Lower leg skin (tissue), 4 donors: ENCODE measurements around the gene RNF39. TPM values are rescaled to one million over a fixed set of nuclear protein-coding genes. Genes with fewer than 3 reads are reported as not detected.

Experiments used
- DNase-seq, 2 donors: peaks; one replicate each; pipeline ENCODE4 v3.0.0-alpha.2; 2019; ENCODE audit warnings: low spot score in 2 of 2
- H3K4me3 ChIP-seq: fragments of 200-600 bp; sonication (generic); 2 replicates; pipeline ENCODE4 v1.5.1; 2017; ENCODE audit warnings: mild to moderate bottlenecking, low read depth; ENCODE audit not compliant: poor library complexity, severe bottlenecking
- CTCF ChIP-seq, 3 donors: fragments of 450-650 bp; IDR thresholded peaks; one replicate each; pipeline ENCODE4 v1.5.1; 2016; ENCODE audit warnings: antibody characterized with exemption in 3 of 3, mild to moderate bottlenecking in 3 of 3, moderate library complexity in 2 of 3
- POLR2A ChIP-seq, 2 donors: fragments of 450-650 bp; IDR thresholded peaks; one replicate each; pipeline ENCODE4 v1.6.1; 2016 to 2017; ENCODE audit warnings: antibody characterized with exemption in 2 of 2, mild to moderate bottlenecking in 1 of 2, moderate library complexity in 1 of 2
- WGBS, 2 donors: methylation state at CpG; one replicate each; pipeline ENCODE4 v1.1.5; 2018; 5-methylcytosine and 5-hydroxymethylcytosine counted together
- intact Hi-C: fragments of 100-400 bp; cut with DNase I; formaldehyde crosslinking; loops from one replicate; pipeline ENCODE4 v1.15.0; 2023; ENCODE audit warnings: low total_unique reads
- total RNA-seq, 4 donors: library from RNA; depleted of rRNA; stranded (reverse); fragments of >200 nt; gene quantifications; one replicate each; pipeline ENCODE4 v1.1.0, GENCODE V29; 2016

RNF39 gene
- total RNA-seq, 4 donors from 2014 or later = 96.9 to 113 (median 108) TPM

- no peak overlapping the region for H3K4me3 ChIP-seq
- WGBS, 2 donors = 39 to 47% methylated on average over 8 of the region's 8 CpGs
- no peak for DNase-seq
- TF ChIP-seq CTCF (IDR thresholded peaks at IDR 0.05) (no peak), POLR2A (IDR thresholded peaks at IDR 0.05) (no peak)
- intact Hi-C loops = no loop called here
Observed at GRCh38 chr6:30100154-30100553, 24.6 kb upstream of the RNF39 start.

- H3K4me3 ChIP-seq = no peak overlapping the region
- 67 to 77% methylated on average over 4 of the region's 4 CpGs for WGBS, 2 donors
- intact Hi-C loops = no loop called here
- no peak for TF ChIP-seq POLR2A (IDR thresholded peaks at IDR 0.05)
- no peak for TF ChIP-seq CTCF (IDR thresholded peaks at IDR 0.05)
- no peak for DNase-seq
Observed at GRCh38 chr6:30097902-30098768, 22.6 kb upstream of the RNF39 start.

GRCh38 chr6:30096829-30097228 is 21.3 kb upstream of the RNF39 start:
- no peak overlapping the region for H3K4me3 ChIP-seq
- WGBS, 2 donors = 31 to 47% methylated on average over 1 of the region's 1 CpG
- TF ChIP-seq POLR2A (IDR thresholded peaks at IDR 0.05) (no peak), CTCF (IDR thresholded peaks at IDR 0.05) (no peak)
- DNase-seq = no peak
- intact Hi-C loops = no loop called here

GRCh38 chr6:30093951-30094661 is 18.5 kb upstream of the RNF39 start:
- TF ChIP-seq POLR2A (IDR thresholded peaks at IDR 0.05) = no peak
- TF ChIP-seq CTCF (IDR thresholded peaks at IDR 0.05) = no peak

GRCh38 chr6:30092852-30093543 is 17.4 kb upstream of the RNF39 start:
- no peak overlapping the region for H3K4me3 ChIP-seq
- intact Hi-C loops = no loop called here
- 81 to 85% methylated on average over 6 of the region's 6 CpGs for whole genome bisulfite sequencing, 2 donors
- TF ChIP-seq POLR2A (IDR thresholded peaks at IDR 0.05) = no peak
- TF ChIP-seq CTCF (IDR thresholded peaks at IDR 0.05) = no peak
- no peak for DNase-seq

More at GRCh38 chr6:30093951-30094661, 18.5 kb upstream of the RNF39 start:
- intact Hi-C loops = no loop called here
- no peak overlapping the region for H3K4me3 ChIP-seq
- no peak for DNase-seq
- 73 to 83% methylated on average over 4 of the region's 5 CpGs for WGBS, 2 donors
